GM23248 (cell line): ENCODE data around the gene SLC9A9.

Source experiments
- EZH2 ChIP-seq: fragments of 200-600 bp; sonication (generic); IDR thresholded peaks from 2 replicates; pipeline ENCODE4 v1.6.1; 2018; ENCODE audit warnings: antibody characterized with exemption, mild to moderate bottlenecking; ENCODE audit not compliant: insufficient read depth, poor library complexity, severe bottlenecking
- EZH2phosphoT487 ChIP-seq: fragments of 200-600 bp; sonication (generic); IDR thresholded peaks from 2 replicates; pipeline ENCODE4 v1.6.1; 2018; ENCODE audit warnings: antibody characterized with exemption, moderate library complexity, mild to moderate bottlenecking, low read depth; ENCODE audit not compliant: insufficient read depth

- TF ChIP-seq EZH2phosphoT487 (no peak), EZH2 (no peak)
These were observed 154.8 kb downstream of the SLC9A9 start for GRCh38 chr3:143693506-143693905.
